HG03520 (cell line): ENCODE measurements around the gene MAGI2.

Source experiments
- ATAC-seq: cut with Tn5 transposase; IDR thresholded peaks from one replicate; pipeline ENCODE4 v1.9.1; 2021; ENCODE audit warnings: mild to moderate bottlenecking, moderate library complexity; ENCODE audit not compliant: unreplicated experiment

The MAGI2 gene

GRCh38 chr7:78396210-78396609, 1057.3 kb downstream of the MAGI2 start:
- ATAC-seq: no peak

DNA sequence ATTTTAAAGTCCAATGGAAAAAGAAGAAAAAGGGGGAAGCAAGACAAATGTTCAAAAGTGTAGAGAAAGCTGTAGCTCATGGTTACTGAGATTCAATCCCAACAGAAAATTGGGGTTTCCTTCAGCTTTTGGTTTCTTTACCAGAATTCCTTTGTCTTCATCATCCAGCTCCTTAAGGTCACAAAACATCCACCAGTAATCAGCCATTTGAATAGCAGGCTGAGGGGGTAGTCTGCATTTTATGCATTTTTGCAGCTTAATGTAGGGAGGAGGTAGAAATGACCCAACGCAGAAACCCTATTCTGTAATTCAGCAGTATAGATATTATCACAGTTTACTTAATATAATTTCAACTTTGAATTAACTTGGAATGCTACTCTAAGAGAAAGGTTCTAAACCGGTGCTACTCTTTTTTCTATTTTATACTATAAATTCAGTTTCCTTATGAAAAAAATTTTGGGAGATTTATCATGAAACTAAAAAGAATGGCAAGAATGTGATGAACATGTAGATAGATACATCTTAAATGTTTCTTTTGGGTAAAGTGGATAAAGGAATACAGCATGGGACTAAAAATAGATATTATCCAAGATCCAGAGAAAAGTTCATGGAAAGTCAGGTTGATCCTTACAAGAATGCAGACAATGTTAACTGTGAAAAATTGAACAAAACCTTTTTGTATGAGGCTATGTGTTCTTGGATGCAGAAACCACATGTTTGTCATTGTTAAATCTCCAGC, 1058.0 kb downstream of the MAGI2 start:
- ATAC-seq: no peak

DNA sequence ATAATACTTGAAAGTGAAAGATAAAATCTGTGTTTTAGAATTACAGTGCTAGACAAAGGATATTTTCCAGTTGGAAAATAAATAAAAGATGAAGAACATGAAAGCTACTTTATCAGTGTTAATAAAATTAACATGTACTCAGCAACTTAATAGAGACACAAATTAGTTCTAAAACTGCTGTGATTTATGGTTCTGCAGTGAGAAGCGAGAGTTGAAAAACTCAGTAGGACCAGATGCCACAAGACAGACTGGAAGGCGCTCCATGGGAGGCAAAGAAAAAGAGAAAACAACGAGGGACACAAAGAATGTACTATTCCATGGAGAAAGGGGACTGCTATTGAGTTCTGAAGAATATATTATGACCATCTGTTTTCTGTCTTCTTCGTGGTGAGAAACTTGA, 1064.4 kb downstream of the MAGI2 start:
- ATAC-seq: no peak

DNA sequence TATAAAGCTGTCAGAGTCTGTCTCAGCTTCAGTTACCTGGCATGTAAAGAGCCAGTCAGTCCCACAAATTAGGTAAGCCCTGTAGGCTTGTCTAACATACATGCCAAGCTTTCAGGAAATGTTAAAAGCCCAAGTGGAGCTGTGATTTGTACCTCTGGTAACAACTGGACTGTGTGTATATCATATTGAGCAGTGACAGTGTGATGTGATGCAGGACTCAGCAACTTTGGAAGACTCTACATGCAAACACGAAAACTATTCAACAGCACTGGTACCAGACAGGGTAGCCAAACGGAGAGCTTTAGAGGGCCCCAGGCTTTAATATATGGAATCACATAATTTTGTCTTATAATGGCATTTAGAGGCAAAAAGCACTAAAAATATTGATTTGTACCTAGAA, 1066.9 kb downstream of the MAGI2 start:
- ATAC-seq: no peak

- no peak for ATAC-seq
Observed at GRCh38 chr7:78383096-78383880, 1070.2 kb downstream of the MAGI2 start.

GRCh38 chr7:78379148-78379547, 1074.3 kb downstream of the MAGI2 start:
- ATAC-seq: no peak

GRCh38 chr7:78377532-78377931, 1075.9 kb downstream of the MAGI2 start:
- ATAC-seq: no peak

DNA sequence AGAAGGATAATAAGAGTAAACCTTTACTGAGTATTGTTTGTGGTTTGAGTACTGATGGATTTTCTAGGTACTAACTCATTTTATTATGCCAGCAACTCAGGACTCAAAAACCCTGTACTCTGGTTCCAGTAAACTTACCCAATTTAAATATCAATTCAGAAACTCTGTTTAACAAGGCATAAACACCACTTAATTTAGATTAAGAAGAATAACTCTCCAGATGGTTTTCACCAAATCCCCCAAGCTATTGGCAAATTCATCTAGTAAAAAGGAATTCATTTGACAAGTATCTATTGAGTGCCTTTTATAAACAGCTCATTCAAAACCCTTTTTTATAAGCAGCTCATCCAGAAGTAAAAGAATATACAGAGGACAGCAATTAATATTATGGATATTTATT, 1082.5 kb downstream of the MAGI2 start:
- ATAC-seq: no peak

GRCh38 chr7:78368771-78369170, 1084.7 kb downstream of the MAGI2 start:
- no peak for ATAC-seq

DNA sequence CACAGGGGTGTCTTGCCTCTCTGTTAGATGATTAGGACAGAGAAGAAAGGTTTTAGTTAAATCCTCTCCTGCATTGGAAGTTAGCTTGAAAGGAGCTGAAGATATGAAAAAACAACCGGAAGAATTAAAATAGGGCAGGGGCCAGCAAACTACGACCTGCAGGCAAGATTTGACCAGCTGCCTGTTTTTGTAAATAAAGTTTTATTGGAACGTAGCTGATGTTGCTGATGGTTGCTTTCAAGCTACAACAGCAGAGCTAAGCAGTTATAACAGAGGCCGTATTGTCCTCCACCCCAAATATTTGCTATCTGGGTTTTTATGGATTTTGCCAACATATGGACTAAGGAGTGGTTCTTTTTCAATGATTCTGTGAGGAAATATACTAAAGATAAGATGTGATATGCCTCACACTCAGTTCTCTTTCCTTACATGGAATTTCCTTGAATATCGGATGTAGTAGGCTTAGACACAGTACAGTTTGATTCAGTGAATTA, 1086.1 kb downstream of the MAGI2 start:
- ATAC-seq: no peak

DNA sequence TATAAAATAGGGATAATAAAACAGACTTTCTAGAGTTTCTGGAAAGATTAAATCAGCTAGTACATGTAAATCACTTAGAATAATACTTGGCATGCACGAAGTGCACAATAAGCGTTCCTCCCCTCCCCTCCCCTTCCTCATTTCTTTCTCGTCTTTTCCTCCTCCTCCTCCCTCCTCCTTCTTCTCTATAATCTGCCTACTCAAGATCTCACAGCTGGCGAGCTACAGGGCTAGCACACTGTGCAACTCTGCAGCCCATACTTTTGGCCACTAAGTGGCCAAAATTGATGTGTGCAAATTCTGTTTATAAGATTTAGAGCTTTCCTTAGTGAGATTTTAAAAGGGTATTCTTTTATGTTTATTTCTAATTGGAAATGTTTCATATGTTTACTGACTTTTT, 1089.6 kb downstream of the MAGI2 start:
- no peak for ATAC-seq

- ATAC-seq: no peak
Observed at GRCh38 chr7:78359836-78360235, 1093.6 kb downstream of the MAGI2 start.

GRCh38 chr7:78357709-78358108, 1095.8 kb downstream of the MAGI2 start:
- no peak for ATAC-seq

GRCh38 chr7:78355834-78356233, 1097.6 kb downstream of the MAGI2 start:
- ATAC-seq: no peak

DNA sequence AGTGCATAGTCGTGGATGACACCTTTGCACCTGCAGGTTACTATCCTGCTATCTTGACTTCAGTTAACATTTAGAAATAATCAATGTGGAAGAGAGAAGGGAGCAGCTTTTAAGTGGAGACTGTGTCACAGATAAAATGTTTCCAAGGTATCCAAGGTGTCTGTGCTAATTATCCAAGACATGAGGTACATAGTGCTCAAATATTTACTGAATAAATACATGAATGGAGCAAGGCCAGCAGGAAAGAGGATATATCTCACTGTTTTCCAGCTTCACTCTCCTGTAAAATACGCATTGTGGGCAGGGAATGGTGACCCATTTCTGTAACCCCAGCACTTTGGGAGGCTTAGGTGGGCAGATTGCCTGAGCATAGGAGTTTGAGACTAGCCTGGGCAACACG, 1102.5 kb downstream of the MAGI2 start:
- ATAC-seq: no peak

DNA sequence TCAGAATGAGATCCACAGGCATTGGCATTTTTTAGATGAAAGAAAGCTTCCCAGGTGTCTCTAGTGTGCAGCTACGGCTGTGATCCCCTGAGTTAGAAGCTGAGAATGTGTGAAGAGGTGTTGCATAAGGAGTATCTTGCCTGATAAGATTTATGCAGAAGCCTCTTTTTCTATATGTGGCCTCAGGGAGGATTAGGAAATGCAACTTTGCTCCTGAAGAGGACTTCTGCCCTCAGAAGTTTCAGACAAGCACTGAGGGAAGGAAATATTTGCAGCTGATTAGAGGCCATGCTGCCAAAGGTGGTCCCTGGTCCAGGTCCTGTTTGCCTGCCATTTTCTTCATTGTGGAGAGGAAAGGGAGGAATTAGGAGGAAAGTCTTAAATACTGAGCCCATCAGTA, 1103.1 kb downstream of the MAGI2 start:
- ATAC-seq: no peak

GRCh38 chr7:78346827-78347226, 1106.6 kb downstream of the MAGI2 start:
- ATAC-seq: no peak

GRCh38 chr7:78345979-78346378, 1107.5 kb downstream of the MAGI2 start:
- no peak for ATAC-seq

DNA sequence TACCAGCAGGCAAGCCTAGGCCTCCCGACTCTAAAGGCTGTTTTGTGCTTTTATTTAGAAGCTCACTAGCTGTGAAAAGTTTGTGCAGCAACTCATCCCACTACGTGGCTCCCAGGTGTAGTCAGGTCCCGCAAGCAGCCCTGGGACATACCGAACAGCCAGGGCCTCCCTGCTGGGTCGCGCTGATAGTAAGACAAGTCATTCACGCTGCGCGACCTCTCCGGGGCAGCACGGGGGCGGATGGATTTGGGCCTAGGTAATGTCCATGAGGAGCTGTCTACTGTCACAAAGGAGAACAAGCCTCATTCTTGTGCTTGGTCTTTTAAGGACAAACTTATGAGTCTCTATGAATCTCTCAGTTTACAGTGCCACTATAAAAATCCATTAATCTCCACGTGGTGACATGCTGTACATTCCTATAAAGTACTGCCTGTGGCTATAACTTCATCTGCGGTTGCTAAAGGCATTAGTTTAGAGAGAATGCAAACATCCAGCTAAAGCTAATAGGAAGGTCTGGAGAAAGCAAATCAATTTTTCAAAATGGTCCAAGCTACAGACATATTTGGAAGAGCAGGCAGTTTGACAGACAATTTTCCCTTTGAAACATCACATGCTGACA, 1108.1 kb downstream of the MAGI2 start:
- ATAC-seq: no peak

DNA sequence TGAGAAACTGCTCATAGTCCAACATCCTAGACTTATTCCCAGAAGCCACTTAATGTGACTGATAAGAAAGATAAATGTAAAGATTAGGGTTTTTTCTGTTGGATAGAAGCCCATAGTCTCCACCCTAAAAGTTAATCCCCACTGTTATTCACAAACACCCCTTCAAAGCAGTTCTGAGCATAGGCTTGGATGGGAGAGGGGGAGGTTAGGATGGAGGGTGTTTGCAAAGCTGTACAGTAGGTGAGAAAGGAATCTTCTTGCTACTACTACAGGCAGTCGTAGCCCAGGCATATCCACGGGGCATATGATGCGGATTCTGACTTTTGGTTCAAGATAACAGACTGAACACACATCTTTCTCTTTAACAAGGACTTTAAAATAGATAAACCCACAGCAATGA, 1119.0 kb downstream of the MAGI2 start:
- ATAC-seq: no peak

GRCh38 chr7:78333530-78334425, 1119.7 kb downstream of the MAGI2 start:
- ATAC-seq: no peak
